ENCODE data around the gene TMEM130. TPM values are rescaled to one million over a fixed set of nuclear protein-coding genes. Genes with fewer than 3 reads are reported as not detected.
"Not testable (repeated sequence)": the region's sequence is repeated elsewhere in the genome, so short reads cannot be mapped to it uniquely, and the experiment has no call there.

The TMEM130 gene
- total and polyA plus RNA-seq, 4 donors, result 9.1 to 43.6 (median 18.0) TPM

DNA sequence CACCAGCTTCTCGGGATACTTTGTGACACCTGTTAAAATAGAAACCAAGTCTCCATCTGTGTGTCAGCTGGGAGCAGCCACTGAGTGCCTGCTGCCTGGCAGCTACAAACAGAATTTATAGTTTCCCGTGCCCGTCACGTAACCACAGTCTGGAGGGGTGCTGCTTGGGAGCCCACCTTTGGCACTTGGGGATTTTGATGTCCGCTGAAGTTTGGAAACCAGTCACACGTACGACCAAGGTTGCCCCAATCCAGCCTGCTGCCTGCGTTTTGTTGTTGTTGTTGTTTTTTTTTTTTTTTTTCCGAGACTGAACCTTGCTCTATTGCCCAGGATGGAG lies 10.1 kb upstream of the TMEM130 start:
- WGBS, 2 donors, result 61 to 65% methylated on average over 9 of the region's 9 CpGs
- DNase-seq, result peak in 1 of 2 donors; percentile 12
- intact Hi-C loops (cut with DNase I), result loop anchor here in 1 of 2 donors (10.0 kb wide), 1 partner anchor 595 kb away; the partner anchor contains the start of gene BRI3
- no peaks in the 10 kb centered on the region for H3K27me3 ChIP-seq (ENCODE audit: control insufficient read depth in 1 of 2, insufficient read depth in 2 of 2, low read length in 1 of 2)
- no peaks in the 10 kb centered on the region for H3K9me3 ChIP-seq (ENCODE audit: control insufficient read depth, low read length)
- peaks cover 0 to 3% of the 10 kb centered on the region in 2 donors for H3K36me3 ChIP-seq (ENCODE audit: control insufficient read depth in 1 of 2, insufficient read depth in 2 of 2, low read length in 1 of 2)
- no peak overlapping the region for H3K27ac ChIP-seq (ENCODE audit: low read depth in 1 of 2, low read length in 2 of 2)
- no peaks in the 10 kb centered on the region for H3K4me1 ChIP-seq (ENCODE audit: control insufficient read depth in 1 of 2, insufficient read depth in 2 of 2, low read length in 2 of 2)
- no peak for ATAC-seq (ENCODE audit: low FRiP score)
- H3K4me3 ChIP-seq (ENCODE audit: low read length in 2 of 2), result no peak overlapping the region

DNA sequence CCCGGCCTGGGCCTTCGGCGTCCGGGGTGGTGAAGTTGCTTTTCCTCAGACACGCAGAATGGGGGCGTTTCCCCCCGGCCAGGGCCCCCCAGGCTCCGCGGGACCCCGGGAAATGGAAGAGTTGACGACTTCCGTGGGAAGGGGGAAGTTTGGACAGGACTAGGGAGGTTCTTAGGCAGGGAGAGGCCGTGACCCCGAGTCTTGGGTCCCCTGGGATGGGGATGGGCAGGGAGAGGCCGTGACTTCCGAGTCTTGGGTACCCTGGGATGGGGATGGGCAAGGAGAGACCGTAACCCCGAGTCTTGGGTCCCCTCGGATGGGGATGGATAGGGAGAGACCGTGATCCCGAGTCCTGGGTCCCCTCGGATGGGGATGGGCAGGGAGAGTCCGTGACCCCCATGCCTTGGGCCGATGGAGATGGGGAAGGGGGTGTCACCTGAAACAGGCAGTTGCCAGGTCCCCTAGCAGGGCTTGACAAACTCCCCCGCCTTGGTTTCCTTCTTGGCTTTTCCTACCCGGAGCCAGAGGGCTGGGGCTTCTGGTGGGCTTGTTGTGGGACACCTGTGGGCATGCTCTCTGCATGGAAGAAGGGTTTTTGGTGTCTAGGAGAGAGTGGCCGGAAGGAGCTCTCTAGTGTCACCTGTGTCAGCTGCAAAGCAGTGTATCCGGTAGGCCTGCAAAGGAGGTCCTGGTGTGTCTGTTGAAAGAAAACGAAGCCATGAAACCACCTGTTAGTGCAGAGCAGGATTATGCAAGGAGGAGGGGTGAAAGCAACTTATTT lies 9.6 kb upstream of the TMEM130 start:
- Histone ChIP-seq H3K27me3 (ENCODE audit: control insufficient read depth in 1 of 2, insufficient read depth in 2 of 2, low read length in 1 of 2) (no peaks in the 10 kb centered on the region), H3K27ac (ENCODE audit: low read depth in 1 of 2, low read length in 2 of 2) (peak overlapping the region in 1 of 2 donors; percentile 18), H3K36me3 (ENCODE audit: control insufficient read depth in 1 of 2, insufficient read depth in 2 of 2, low read length in 1 of 2) (peaks cover 0 to 3% of the 10 kb centered on the region in 2 donors), H3K9me3 (ENCODE audit: control insufficient read depth, low read length) (no peaks in the 10 kb centered on the region), H3K4me3 (ENCODE audit: low read length in 2 of 2) (peak overlapping the region; percentile 98 to 99), H3K4me1 (ENCODE audit: control insufficient read depth in 1 of 2, insufficient read depth in 2 of 2, low read length in 2 of 2) (no peaks in the 10 kb centered on the region)
- WGBS, 2 donors, result 1 to 3% methylated on average over 29 of the region's 29 CpGs
- ATAC-seq (ENCODE audit: low FRiP score) (peak; percentile 16), DNase-seq (peak in 1 of 2 donors; percentile 39)
- intact Hi-C loops (cut with DNase I), result loop anchor here in 1 of 2 donors (10.0 kb wide), 1 partner anchor 595 kb away; the partner anchor contains the start of gene BRI3

DNA sequence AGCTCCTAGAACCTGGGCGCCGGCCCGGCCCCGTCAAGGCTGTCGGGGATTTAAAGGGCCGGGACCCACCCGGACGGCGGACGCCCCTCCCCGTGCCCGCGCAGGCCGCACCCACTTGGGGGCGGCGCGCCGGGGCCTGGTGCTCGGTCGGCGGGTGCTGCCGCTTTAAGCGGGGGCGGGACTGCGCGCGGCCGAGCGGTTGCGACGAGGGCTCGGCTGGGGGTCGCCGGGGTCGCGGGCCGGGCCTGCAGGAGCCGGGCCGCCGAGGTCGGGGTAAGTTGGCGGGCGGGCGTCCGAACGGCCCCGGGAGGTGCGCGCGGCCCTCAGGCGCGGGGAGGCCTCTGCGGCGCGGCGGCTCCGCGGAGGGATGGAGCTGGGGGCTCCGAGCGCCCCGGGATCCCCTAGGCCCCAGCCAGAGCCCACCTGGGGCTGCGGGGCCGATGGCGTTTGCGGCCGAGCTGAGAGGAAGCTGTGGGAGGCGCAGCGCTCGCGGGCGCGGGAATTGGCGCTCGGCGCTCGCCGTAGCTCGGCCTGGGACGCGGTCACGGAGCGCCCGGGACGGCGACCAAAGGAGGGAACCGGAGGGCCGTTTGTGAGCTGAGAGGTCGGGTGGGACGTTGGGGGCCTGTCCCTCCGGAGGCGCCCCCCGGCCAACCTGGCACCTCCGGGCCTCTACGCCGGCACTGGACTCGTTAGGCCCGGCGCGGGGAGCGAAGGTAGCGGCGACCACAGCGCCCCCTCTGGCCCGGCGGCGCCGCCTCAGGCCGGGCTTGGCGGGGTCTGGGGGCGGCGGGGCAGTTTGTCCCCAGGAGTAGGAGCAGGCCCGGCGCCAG lies 8.8 kb upstream of the TMEM130 start, which contains the start of gene TRRAP:
TRRAP (plus strand) TSS at position 168 of the 833 bp plus-strand sequence. CDS start 2,619 bp downstream, outside the sequence.
- 0 to 1% methylated on average over 92 to 113 of the region's 113 CpGs for WGBS, 2 donors
- H3K9me3 ChIP-seq (ENCODE audit: control insufficient read depth, low read length), result no peaks in the 10 kb centered on the region
- ATAC-seq (ENCODE audit: low FRiP score) (peak; percentile 91), DNase-seq (peak; percentile 83 to 92)
- H3K4me3 ChIP-seq (ENCODE audit: low read length in 2 of 2), result peak within 1 kb of the TSS; percentile 98 to 99
- peak within 1 kb of the TSS; percentile 80 to 94 for H3K27ac ChIP-seq (ENCODE audit: low read depth in 1 of 2, low read length in 2 of 2)
- H3K27me3 ChIP-seq (ENCODE audit: control insufficient read depth in 1 of 2, insufficient read depth in 2 of 2, low read length in 1 of 2), result no peaks in the 10 kb centered on the region
- no peaks in the 10 kb centered on the region for H3K4me1 ChIP-seq (ENCODE audit: control insufficient read depth in 1 of 2, insufficient read depth in 2 of 2, low read length in 2 of 2)
- intact Hi-C loops (cut with DNase I), result loop anchor here in 1 of 2 donors (10.0 kb wide), 1 partner anchor 594 kb away; the partner anchor contains the start of gene BRI3
- peaks cover 0 to 2% of the 10 kb centered on the region in 2 donors for H3K36me3 ChIP-seq (ENCODE audit: control insufficient read depth in 1 of 2, insufficient read depth in 2 of 2, low read length in 1 of 2)

DNA sequence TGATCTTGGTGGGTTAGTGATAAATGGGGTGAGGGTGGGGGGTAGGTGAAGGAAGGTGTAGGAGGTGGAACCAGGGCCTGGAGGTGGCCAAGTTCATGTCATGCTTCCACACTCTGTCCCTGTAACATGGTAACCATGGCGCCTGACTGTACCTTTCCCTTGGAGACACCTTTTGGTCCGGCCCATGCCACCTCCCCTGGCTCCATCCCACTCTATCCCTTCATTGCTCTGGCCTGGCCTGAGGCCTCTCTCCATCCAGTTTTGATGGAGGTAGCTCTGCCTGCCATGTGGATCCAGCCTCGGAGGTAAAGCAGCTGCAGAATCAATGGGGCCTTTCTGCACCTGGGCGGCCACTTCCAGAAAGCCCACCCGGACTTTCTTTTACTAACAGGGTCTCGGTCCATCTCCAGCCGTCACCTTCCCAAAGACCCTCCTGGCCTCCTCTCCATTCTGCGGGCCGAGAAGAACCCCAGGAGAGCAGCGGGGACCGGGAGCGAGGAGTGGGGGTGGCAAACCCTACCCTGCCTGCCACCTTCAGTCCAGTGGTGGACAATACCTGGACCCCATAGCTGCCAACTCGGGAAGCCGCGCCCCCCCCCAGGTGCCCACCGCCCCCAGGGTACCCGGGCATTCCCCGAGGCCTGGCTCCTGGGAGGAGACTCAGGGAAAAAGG lies 8.0 kb upstream of the TMEM130 start:
- H3K27ac ChIP-seq (ENCODE audit: low read depth in 1 of 2, low read length in 2 of 2), result no peak overlapping the region
- peaks cover 0 to 2% of the 10 kb centered on the region in 2 donors for H3K36me3 ChIP-seq (ENCODE audit: control insufficient read depth in 1 of 2, insufficient read depth in 2 of 2, low read length in 1 of 2)
- ATAC-seq (ENCODE audit: low FRiP score) (peak; percentile 16), DNase-seq (no peak)
- intact Hi-C loops (cut with DNase I), result loop anchor here in 1 of 2 donors (10.0 kb wide), 1 partner anchor 593 kb away; the partner anchor contains the start of gene BRI3
- WGBS, 2 donors, result 24 to 27% methylated on average over 15 to 18 of the region's 18 CpGs
- H3K4me1 ChIP-seq (ENCODE audit: control insufficient read depth in 1 of 2, insufficient read depth in 2 of 2, low read length in 2 of 2), result no peaks in the 10 kb centered on the region
- H3K9me3 ChIP-seq (ENCODE audit: control insufficient read depth, low read length), result no peaks in the 10 kb centered on the region
- H3K4me3 ChIP-seq (ENCODE audit: low read length in 2 of 2), result peak overlapping the region; percentile 98 to 99
- H3K27me3 ChIP-seq (ENCODE audit: control insufficient read depth in 1 of 2, insufficient read depth in 2 of 2, low read length in 1 of 2), result no peaks in the 10 kb centered on the region

DNA sequence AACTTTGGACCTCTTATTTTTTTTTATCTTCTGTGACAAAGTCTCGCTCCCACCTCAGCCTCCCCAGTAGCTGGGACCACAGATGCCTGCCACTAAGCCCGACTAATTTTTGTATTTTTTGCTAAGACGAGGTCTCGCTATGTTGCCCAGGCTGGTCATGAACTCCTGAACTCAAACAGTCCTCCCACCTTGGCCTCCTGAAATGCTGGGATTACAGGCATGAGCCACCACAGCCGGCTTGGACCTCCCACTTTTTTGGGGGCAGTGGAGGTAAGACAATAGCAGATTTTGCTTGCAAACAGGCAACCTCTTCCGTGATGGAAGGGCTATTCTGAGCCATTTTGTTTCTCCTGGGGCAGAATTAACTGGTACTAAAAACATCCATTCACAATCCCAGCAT lies 7.3 kb upstream of the TMEM130 start:
- intact Hi-C loops (cut with DNase I), result loop anchor here in 1 of 2 donors (10.0 kb wide), 1 partner anchor 592 kb away; the partner anchor contains the start of gene BRI3
- 89 to 91% methylated on average over 6 of the region's 6 CpGs for WGBS, 2 donors
- H3K4me3 ChIP-seq (ENCODE audit: low read length in 2 of 2), result no peak overlapping the region
- no peaks in the 10 kb centered on the region for H3K9me3 ChIP-seq (ENCODE audit: control insufficient read depth, low read length)
- no peaks in the 10 kb centered on the region for H3K27me3 ChIP-seq (ENCODE audit: control insufficient read depth in 1 of 2, insufficient read depth in 2 of 2, low read length in 1 of 2)
- H3K36me3 ChIP-seq (ENCODE audit: control insufficient read depth in 1 of 2, insufficient read depth in 2 of 2, low read length in 1 of 2), result peaks cover 0 to 2% of the 10 kb centered on the region in 2 donors
- no peak for ATAC-seq (ENCODE audit: low FRiP score)
- H3K27ac ChIP-seq (ENCODE audit: low read depth in 1 of 2, low read length in 2 of 2), result no peak overlapping the region
- DNase-seq, result peak in 1 of 2 donors; percentile 30
- no peaks in the 10 kb centered on the region for H3K4me1 ChIP-seq (ENCODE audit: control insufficient read depth in 1 of 2, insufficient read depth in 2 of 2, low read length in 2 of 2)

DNA sequence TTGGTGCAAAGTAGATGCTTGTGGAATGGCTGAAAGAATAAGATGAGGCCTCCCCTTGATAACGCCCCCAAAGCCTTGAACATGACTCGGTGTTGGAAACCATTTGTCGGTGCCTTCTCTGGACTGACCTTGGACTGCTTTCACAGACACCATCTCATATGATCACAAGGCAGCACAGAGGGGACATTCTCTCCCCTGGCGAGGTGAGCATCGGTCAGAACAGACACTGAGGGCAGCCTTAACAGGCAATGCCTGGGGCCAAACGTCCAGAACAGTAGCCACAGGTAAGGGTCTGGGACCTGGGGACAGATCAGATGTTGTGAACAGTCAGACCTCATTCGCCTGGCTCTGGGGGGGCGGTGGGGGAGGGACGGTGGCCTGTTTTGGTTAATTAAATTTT lies 5.7 kb upstream of the TMEM130 start:
- Histone ChIP-seq H3K27me3 (ENCODE audit: control insufficient read depth in 1 of 2, insufficient read depth in 2 of 2, low read length in 1 of 2) (no peaks in the 10 kb centered on the region), H3K36me3 (ENCODE audit: control insufficient read depth in 1 of 2, insufficient read depth in 2 of 2, low read length in 1 of 2) (no peaks in the 10 kb centered on the region), H3K9me3 (ENCODE audit: control insufficient read depth, low read length) (no peaks in the 10 kb centered on the region), H3K4me1 (ENCODE audit: control insufficient read depth in 1 of 2, insufficient read depth in 2 of 2, low read length in 2 of 2) (no peaks in the 10 kb centered on the region), H3K4me3 (ENCODE audit: low read length in 2 of 2) (no peak overlapping the region), H3K27ac (ENCODE audit: low read depth in 1 of 2, low read length in 2 of 2) (no peak overlapping the region)
- ATAC-seq (ENCODE audit: low FRiP score) (no peak), DNase-seq (peak in 1 of 2 donors; percentile 41)
- intact Hi-C loops (cut with DNase I), result loop anchor here in 1 of 2 donors (10.0 kb wide), 1 partner anchor 591 kb away; the partner anchor contains the start of gene BRI3
- 83 to 89% methylated on average over 9 of the region's 9 CpGs for WGBS, 2 donors

DNA sequence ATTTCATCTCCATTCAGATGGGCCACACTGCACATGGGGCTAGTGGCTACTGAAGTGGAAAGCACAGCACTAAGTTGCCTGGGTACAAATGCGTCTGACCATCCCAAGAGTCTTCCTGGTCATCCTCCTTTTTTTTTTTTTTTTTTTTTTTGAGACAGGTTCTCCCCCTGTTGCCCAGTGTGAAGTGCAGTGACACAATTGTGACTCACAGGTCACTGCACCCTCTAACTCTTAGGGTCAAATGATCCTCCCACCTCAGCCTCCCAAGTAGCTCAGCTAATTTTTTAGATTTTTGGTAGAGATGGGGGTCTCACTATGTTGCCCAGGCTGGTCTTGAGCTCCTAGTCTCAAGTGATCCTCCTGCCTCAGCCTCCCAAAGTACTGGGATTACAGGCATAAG lies 5.1 kb upstream of the TMEM130 start:
- Histone ChIP-seq H3K27ac (ENCODE audit: low read depth in 1 of 2, low read length in 2 of 2) (no peak overlapping the region), H3K4me1 (ENCODE audit: control insufficient read depth in 1 of 2, insufficient read depth in 2 of 2, low read length in 2 of 2) (no peaks in the 10 kb centered on the region), H3K4me3 (ENCODE audit: low read length in 2 of 2) (no peak overlapping the region), H3K36me3 (ENCODE audit: control insufficient read depth in 1 of 2, insufficient read depth in 2 of 2, low read length in 1 of 2) (no peaks in the 10 kb centered on the region), H3K27me3 (ENCODE audit: control insufficient read depth in 1 of 2, insufficient read depth in 2 of 2, low read length in 1 of 2) (no peaks in the 10 kb centered on the region), H3K9me3 (ENCODE audit: control insufficient read depth, low read length) (no peaks in the 10 kb centered on the region)
- DNase-seq (no peak), ATAC-seq (ENCODE audit: low FRiP score) (no peak)
- intact Hi-C loops (cut with DNase I), result loop anchor here in 1 of 2 donors (10.0 kb wide), 1 partner anchor 590 kb away; the partner anchor contains the start of gene BRI3
- WGBS, 2 donors, result 91 to 92% methylated on average over 1 of the region's 1 CpG

DNA sequence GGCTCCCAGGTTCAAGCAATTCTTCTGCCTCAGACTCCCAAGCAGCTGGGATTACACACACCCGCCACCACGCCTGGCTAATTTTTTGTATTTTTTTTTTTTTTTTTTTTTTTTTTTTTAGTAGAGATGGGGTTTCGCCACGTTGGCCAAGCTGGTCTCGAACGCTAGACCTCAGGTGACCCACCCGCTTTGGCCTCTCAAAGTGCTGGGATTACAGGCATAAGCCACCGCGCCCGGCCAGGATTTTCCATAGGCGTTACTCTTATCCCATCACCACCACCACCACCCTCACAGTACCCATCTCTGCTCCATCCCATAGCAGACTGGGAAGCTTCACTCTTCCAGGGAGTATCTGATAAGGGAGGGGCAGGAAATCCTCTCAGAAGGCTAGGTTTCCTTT lies 3.8 kb upstream of the TMEM130 start:
- H3K9me3 ChIP-seq (ENCODE audit: control insufficient read depth, low read length); H3K4me1 ChIP-seq (ENCODE audit: control insufficient read depth in 1 of 2, insufficient read depth in 2 of 2, low read length in 2 of 2); ATAC-seq (ENCODE audit: low FRiP score); H3K27me3 ChIP-seq (ENCODE audit: control insufficient read depth in 1 of 2, insufficient read depth in 2 of 2, low read length in 1 of 2); H3K4me3 ChIP-seq (ENCODE audit: low read length in 2 of 2); H3K36me3 ChIP-seq (ENCODE audit: control insufficient read depth in 1 of 2, insufficient read depth in 2 of 2, low read length in 1 of 2); H3K27ac ChIP-seq (ENCODE audit: low read depth in 1 of 2, low read length in 2 of 2): not testable (repeated sequence)
- 89 to 92% methylated on average over 11 of the region's 11 CpGs for WGBS, 2 donors
- DNase-seq, result peak in 1 of 2 donors; percentile 57
- intact Hi-C loops (cut with DNase I), result loop anchor here in 1 of 2 donors (10.0 kb wide), 1 partner anchor 589 kb away; the partner anchor contains the start of gene BRI3
